Uterus (tissue), 4 donors: ENCODE measurements around the gene LENEP. TPM values are rescaled to one million over a fixed set of nuclear protein-coding genes. Genes with fewer than 3 reads are reported as not detected.
A peak's percentile ranks its signal among the peaks of the same experiment; 100 is the strongest.

ENCODE experiments used
- DNase-seq, 2 donors: peaks; one replicate each; pipeline ENCODE4 v3.0.0-alpha.2; 2019 to 2020
- H3K27ac ChIP-seq, 2 donors: fragments of 200-600 bp; sonication (generic); 1 replicate in 1 of 2; 2 replicates in 1 of 2; pipeline ENCODE4 v1.5.1; 2016 to 2018
- H3K27me3 ChIP-seq, 2 donors: fragments of 200-600 bp; sonication (generic); one replicate each; pipeline ENCODE4 v1.5.1; 2018 to 2019; ENCODE audit warnings: control low read depth in 1 of 2
- H3K36me3 ChIP-seq, 2 donors: fragments of 200-600 bp; sonication (generic); one replicate each; pipeline ENCODE4 v1.5.1; 2019; ENCODE audit warnings: control low read depth in 1 of 2
- H3K4me1 ChIP-seq, 2 donors: fragments of 200-600 bp; sonication (generic); one replicate each; pipeline ENCODE4 v1.5.1; 2018 to 2019; ENCODE audit warnings: control low read depth in 1 of 2
- H3K4me3 ChIP-seq, 2 donors: fragments of 200-600 bp; sonication (generic); 1 replicate in 1 of 2; 2 replicates in 1 of 2; pipeline ENCODE4 v1.5.1; 2018 to 2019; ENCODE audit warnings: mild to moderate bottlenecking in 1 of 2
- H3K9me3 ChIP-seq, 2 donors: fragments of 200-600 bp; sonication (generic); one replicate each; pipeline ENCODE4 v1.5.1; 2019; ENCODE audit warnings: control low read depth in 1 of 2
- CTCF ChIP-seq, 4 experiments: fragments of 200-600 bp in 2 of 4; fragments of 450-650 bp in 2 of 4; sonication (generic) in 2 of 4; IDR thresholded peaks; one replicate each; pipeline ENCODE4 v1.5.1; 2016 to 2019; ENCODE audit warnings: antibody characterized with exemption in 4 of 4, mild to moderate bottlenecking in 2 of 4, moderate library complexity in 1 of 4
- POLR2A ChIP-seq, 2 donors: fragments of 450-650 bp; IDR thresholded peaks; one replicate each; pipeline ENCODE4 v1.6.1; 2016; ENCODE audit warnings: antibody characterized with exemption in 2 of 2, mild to moderate bottlenecking in 1 of 2, moderate library complexity in 1 of 2
- intact Hi-C: fragments of 100-400 bp; cut with DNase I; formaldehyde crosslinking; loops from one replicate; pipeline ENCODE4 v1.15.1; 2023; ENCODE audit warnings: low total_unique reads
- total RNA-seq, 4 donors: library from RNA; depleted of rRNA in 3 of 4; stranded (reverse); fragments of >200 nt in 3 of 4; gene quantifications; one replicate each; pipeline versions ENCODE4 v1.1.0 to v1.2.4, GENCODE V29; 2014 to 2023
- donor health status: DM: yes; HTN: yes; CAD: no.

Gene LENEP
- total RNA-seq, 4 donors from 2014 or later = 0.83 TPM; not detected in 3

- H3K27me3 ChIP-seq = no peaks in the 10 kb centered on the region
- H3K36me3 ChIP-seq = no peaks in the 10 kb centered on the region
- no peaks in the 10 kb centered on the region for H3K9me3 ChIP-seq
- no peak for DNase-seq
- no peak overlapping the region for H3K27ac ChIP-seq
- no peak overlapping the region for H3K4me3 ChIP-seq
- peaks cover 0 to 4% of the 10 kb centered on the region in 2 donors for H3K4me1 ChIP-seq
- intact Hi-C loops = loop anchor here (5.0 kb wide), 1 partner anchor 48 kb away; no protein-coding TSS in a partner anchor
- TF ChIP-seq CTCF (IDR thresholded peaks at IDR 0.05) (no peak), POLR2A (IDR thresholded peaks at IDR 0.05) (no peak)
These were observed 29.0 kb upstream of the LENEP start for GRCh38 chr1:154964359-154964758.

GRCh38 chr1:154966111-154966510, 27.3 kb upstream of the LENEP start:
- H3K4me1 ChIP-seq = peaks cover 3 to 7% of the 10 kb centered on the region in 2 donors
- intact Hi-C loops = no loop called here
- no peak for TF ChIP-seq POLR2A (IDR thresholded peaks at IDR 0.05)
- no peak for TF ChIP-seq CTCF (IDR thresholded peaks at IDR 0.05)
- H3K27me3 ChIP-seq = no peaks in the 10 kb centered on the region
- H3K36me3 ChIP-seq = no peaks in the 10 kb centered on the region
- H3K9me3 ChIP-seq = no peaks in the 10 kb centered on the region
- no peak for DNase-seq
- no peak overlapping the region for H3K27ac ChIP-seq
- no peak overlapping the region for H3K4me3 ChIP-seq

GRCh38 chr1:154967331-154967950, 25.9 kb upstream of the LENEP start:
- Histone ChIP-seq H3K27me3 (no peaks in the 10 kb centered on the region), H3K27ac (peak overlapping the region in 1 of 2 donors; percentile 33), H3K36me3 (no peaks in the 10 kb centered on the region), H3K4me3 (no peak overlapping the region), H3K9me3 (no peaks in the 10 kb centered on the region), H3K4me1 (peaks cover 7 to 8% of the 10 kb centered on the region in 2 donors)
- no peak for DNase-seq
- intact Hi-C loops = no loop called here
- TF ChIP-seq CTCF (IDR thresholded peaks at IDR 0.05) (no peak), POLR2A (IDR thresholded peaks at IDR 0.05) (no peak)

- no peak for DNase-seq
- Histone ChIP-seq H3K27ac (peak overlapping the region; percentile 99), H3K4me3 (no peak overlapping the region), H3K27me3 (no peaks in the 10 kb centered on the region), H3K9me3 (no peaks in the 10 kb centered on the region), H3K4me1 (peaks cover 3 to 8% of the 10 kb centered on the region in 2 donors), H3K36me3 (no peaks in the 10 kb centered on the region)
- intact Hi-C loops = no loop called here
- TF ChIP-seq POLR2A (IDR thresholded peaks at IDR 0.05) = no peak
- no peak for TF ChIP-seq CTCF (IDR thresholded peaks at IDR 0.05)
These were observed 24.7 kb upstream of the LENEP start for GRCh38 chr1:154968731-154969130.

- TF ChIP-seq CTCF (IDR thresholded peaks at IDR 0.05) (no peak), POLR2A (IDR thresholded peaks at IDR 0.05) (no peak)
- H3K4me1 ChIP-seq = peaks cover 3 to 8% of the 10 kb centered on the region in 2 donors
- peak overlapping the region in 1 of 2 donors; percentile 37 for H3K4me3 ChIP-seq
- intact Hi-C loops = no loop called here
- peak overlapping the region; percentile 99 for H3K27ac ChIP-seq
- DNase-seq = no peak
- no peaks in the 10 kb centered on the region for H3K36me3 ChIP-seq
- H3K9me3 ChIP-seq = no peaks in the 10 kb centered on the region
- H3K27me3 ChIP-seq = no peaks in the 10 kb centered on the region
These were observed 24.1 kb upstream of the LENEP start for GRCh38 chr1:154969246-154969645.
